Measurements from ENCODE around the gene FRMPD4.
A peak's percentile ranks its signal among the peaks of the same experiment; 100 is the strongest.

The FRMPD4 gene

GRCh38 chrX:12138361-12139313 is at the start of gene FRMPD4:
FRMPD4 (plus strand) TSS chrX:12138473; CDS start chrX:12138972, 499 bp downstream.
- H2AFZ ChIP-seq (ENCODE audit: low read length, unreplicated experiment): peak within 1 kb of the TSS; percentile 93
- H3K27me3 ChIP-seq (ENCODE audit: insufficient read depth, low read length): no peaks in the 10 kb centered on the region
- H3K79me2 ChIP-seq (ENCODE audit: control insufficient read depth, insufficient read depth, low read length, unreplicated experiment): no peaks in the 10 kb centered on the region
- H3K4me1 ChIP-seq (ENCODE audit: control insufficient read depth, insufficient read depth, low read length, unreplicated experiment): peaks cover 20% of the 10 kb centered on the region
- no peak within 1 kb of the TSS for H3K27ac ChIP-seq (ENCODE audit: low read depth, low read length)
- peak within 1 kb of the TSS; percentile 95 for H3K4me3 ChIP-seq (ENCODE audit: low read depth, low read length)
- no peaks in the 10 kb centered on the region for H3K36me3 ChIP-seq (ENCODE audit: insufficient read depth, low read length)

- Histone ChIP-seq H3K4me3 (ENCODE audit: low read depth, low read length) (no peak overlapping the region), H3K36me3 (ENCODE audit: insufficient read depth, low read length) (no peaks in the 10 kb centered on the region), H3K27ac (ENCODE audit: low read depth, low read length) (no peak overlapping the region), H3K27me3 (ENCODE audit: insufficient read depth, low read length) (no peaks in the 10 kb centered on the region), H3K79me2 (ENCODE audit: control insufficient read depth, insufficient read depth, low read length, unreplicated experiment) (no peaks in the 10 kb centered on the region), H3K4me1 (ENCODE audit: control insufficient read depth, insufficient read depth, low read length, unreplicated experiment) (no peaks in the 10 kb centered on the region), H2AFZ (ENCODE audit: low read length, unreplicated experiment) (no peak overlapping the region)
These were observed 48.5 kb upstream of the FRMPD4 start for GRCh38 chrX:12089740-12090139.

GRCh38 chrX:12113321-12113720 is 25.0 kb upstream of the FRMPD4 start:
- H2AFZ ChIP-seq (ENCODE audit: low read length, unreplicated experiment): no peak overlapping the region
- H3K4me3 ChIP-seq (ENCODE audit: low read depth, low read length): no peak overlapping the region
- H3K4me1 ChIP-seq (ENCODE audit: control insufficient read depth, insufficient read depth, low read length, unreplicated experiment): peaks cover 4% of the 10 kb centered on the region
- no peaks in the 10 kb centered on the region for H3K79me2 ChIP-seq (ENCODE audit: control insufficient read depth, insufficient read depth, low read length, unreplicated experiment)
- H3K27me3 ChIP-seq (ENCODE audit: insufficient read depth, low read length): no peaks in the 10 kb centered on the region
- H3K36me3 ChIP-seq (ENCODE audit: insufficient read depth, low read length): no peaks in the 10 kb centered on the region
- no peak overlapping the region for H3K27ac ChIP-seq (ENCODE audit: low read depth, low read length)

GRCh38 chrX:12115377-12115776 is 22.9 kb upstream of the FRMPD4 start:
- no peak overlapping the region for H3K27ac ChIP-seq (ENCODE audit: low read depth, low read length)
- H3K27me3 ChIP-seq (ENCODE audit: insufficient read depth, low read length): no peaks in the 10 kb centered on the region
- no peaks in the 10 kb centered on the region for H3K36me3 ChIP-seq (ENCODE audit: insufficient read depth, low read length)
- peaks cover 7% of the 10 kb centered on the region for H3K4me1 ChIP-seq (ENCODE audit: control insufficient read depth, insufficient read depth, low read length, unreplicated experiment)
- no peak overlapping the region for H3K4me3 ChIP-seq (ENCODE audit: low read depth, low read length)
- H2AFZ ChIP-seq (ENCODE audit: low read length, unreplicated experiment): no peak overlapping the region
- no peaks in the 10 kb centered on the region for H3K79me2 ChIP-seq (ENCODE audit: control insufficient read depth, insufficient read depth, low read length, unreplicated experiment)

- no peak overlapping the region for H3K4me3 ChIP-seq (ENCODE audit: low read depth, low read length)
- no peaks in the 10 kb centered on the region for H3K27me3 ChIP-seq (ENCODE audit: insufficient read depth, low read length)
These were observed 20.1 kb upstream of the FRMPD4 start for GRCh38 chrX:12118134-12118533.

GRCh38 chrX:12128017-12128416 is 10.3 kb upstream of the FRMPD4 start:
- Histone ChIP-seq H3K4me3 (ENCODE audit: low read depth, low read length) (no peak overlapping the region), H2AFZ (ENCODE audit: low read length, unreplicated experiment) (no peak overlapping the region), H3K79me2 (ENCODE audit: control insufficient read depth, insufficient read depth, low read length, unreplicated experiment) (no peaks in the 10 kb centered on the region), H3K27ac (ENCODE audit: low read depth, low read length) (no peak overlapping the region), H3K36me3 (ENCODE audit: insufficient read depth, low read length) (no peaks in the 10 kb centered on the region), H3K27me3 (ENCODE audit: insufficient read depth, low read length) (no peaks in the 10 kb centered on the region), H3K4me1 (ENCODE audit: control insufficient read depth, insufficient read depth, low read length, unreplicated experiment) (no peaks in the 10 kb centered on the region)

More at GRCh38 chrX:12118134-12118533, 20.1 kb upstream of the FRMPD4 start:
- peaks cover 7% of the 10 kb centered on the region for H3K4me1 ChIP-seq (ENCODE audit: control insufficient read depth, insufficient read depth, low read length, unreplicated experiment)
- no peak overlapping the region for H2AFZ ChIP-seq (ENCODE audit: low read length, unreplicated experiment)
- no peaks in the 10 kb centered on the region for H3K79me2 ChIP-seq (ENCODE audit: control insufficient read depth, insufficient read depth, low read length, unreplicated experiment)
- H3K27ac ChIP-seq (ENCODE audit: low read depth, low read length): no peak overlapping the region
- no peaks in the 10 kb centered on the region for H3K36me3 ChIP-seq (ENCODE audit: insufficient read depth, low read length)

- no peaks in the 10 kb centered on the region for H3K36me3 ChIP-seq (ENCODE audit: insufficient read depth, low read length)
- peak overlapping the region; percentile 95 for H3K4me3 ChIP-seq (ENCODE audit: low read depth, low read length)
- peak overlapping the region; percentile 93 for H2AFZ ChIP-seq (ENCODE audit: low read length, unreplicated experiment)
- H3K27me3 ChIP-seq (ENCODE audit: insufficient read depth, low read length): no peaks in the 10 kb centered on the region
- no peak overlapping the region for H3K27ac ChIP-seq (ENCODE audit: low read depth, low read length)
- no peaks in the 10 kb centered on the region for H3K79me2 ChIP-seq (ENCODE audit: control insufficient read depth, insufficient read depth, low read length, unreplicated experiment)
- peaks cover 20% of the 10 kb centered on the region for H3K4me1 ChIP-seq (ENCODE audit: control insufficient read depth, insufficient read depth, low read length, unreplicated experiment)
These were observed 317 bp upstream of the FRMPD4 start for GRCh38 chrX:12137951-12138360.

- Histone ChIP-seq H3K27ac (ENCODE audit: low read depth, low read length) (no peak overlapping the region), H3K27me3 (ENCODE audit: insufficient read depth, low read length) (no peaks in the 10 kb centered on the region), H3K4me3 (ENCODE audit: low read depth, low read length) (peak overlapping the region; percentile 95; the same call in 1 of the 2 replicates), H3K36me3 (ENCODE audit: insufficient read depth, low read length) (no peaks in the 10 kb centered on the region), H3K4me1 (ENCODE audit: control insufficient read depth, insufficient read depth, low read length, unreplicated experiment) (peaks cover 20% of the 10 kb centered on the region), H2AFZ (ENCODE audit: low read length, unreplicated experiment) (no peak overlapping the region), H3K79me2 (ENCODE audit: control insufficient read depth, insufficient read depth, low read length, unreplicated experiment) (no peaks in the 10 kb centered on the region)
These were observed 1.8 kb downstream of the FRMPD4 start for GRCh38 chrX:12139934-12140611.

GRCh38 chrX:12141511-12141910 is 3.2 kb downstream of the FRMPD4 start:
- H3K27me3 ChIP-seq (ENCODE audit: insufficient read depth, low read length): no peaks in the 10 kb centered on the region
- H3K4me1 ChIP-seq (ENCODE audit: control insufficient read depth, insufficient read depth, low read length, unreplicated experiment): peaks cover 20% of the 10 kb centered on the region
- no peaks in the 10 kb centered on the region for H3K79me2 ChIP-seq (ENCODE audit: control insufficient read depth, insufficient read depth, low read length, unreplicated experiment)
- no peaks in the 10 kb centered on the region for H3K36me3 ChIP-seq (ENCODE audit: insufficient read depth, low read length)
- no peak overlapping the region for H2AFZ ChIP-seq (ENCODE audit: low read length, unreplicated experiment)
- H3K4me3 ChIP-seq (ENCODE audit: low read depth, low read length): no peak overlapping the region
- H3K27ac ChIP-seq (ENCODE audit: low read depth, low read length): no peak overlapping the region

GRCh38 chrX:12142661-12143060 is 4.4 kb downstream of the FRMPD4 start:
- Histone ChIP-seq H3K79me2 (ENCODE audit: control insufficient read depth, insufficient read depth, low read length, unreplicated experiment) (no peaks in the 10 kb centered on the region), H3K4me3 (ENCODE audit: low read depth, low read length) (no peak overlapping the region), H2AFZ (ENCODE audit: low read length, unreplicated experiment) (no peak overlapping the region), H3K27ac (ENCODE audit: low read depth, low read length) (no peak overlapping the region), H3K27me3 (ENCODE audit: insufficient read depth, low read length) (no peaks in the 10 kb centered on the region), H3K4me1 (ENCODE audit: control insufficient read depth, insufficient read depth, low read length, unreplicated experiment) (peaks cover 15% of the 10 kb centered on the region), H3K36me3 (ENCODE audit: insufficient read depth, low read length) (no peaks in the 10 kb centered on the region)
